Esophagus (tissue), 2 donors: ENCODE results near the gene KTI12. TPM values are rescaled to one million over a fixed set of nuclear protein-coding genes. Genes with fewer than 3 reads are reported as not detected.
"Not testable (repeated sequence)": the region's sequence is repeated elsewhere in the genome, so short reads cannot be mapped to it uniquely, and the experiment has no call there.

Source experiments
- H3K27ac ChIP-seq, 2 donors: one replicate each; pipeline ENCODE4 v1.5.1; 2013; ENCODE audit warnings: low read depth in 2 of 2, mild to moderate bottlenecking in 2 of 2, inconsistent platforms in 1 of 2, low read length in 1 of 2, moderate library complexity in 1 of 2
- H3K27me3 ChIP-seq, 2 donors: one replicate each; pipeline ENCODE4 v1.6.1; 2013; ENCODE audit warnings: low read length in 2 of 2, control low read depth in 1 of 2, mild to moderate bottlenecking in 1 of 2; ENCODE audit not compliant: insufficient read depth in 2 of 2, control insufficient read depth in 1 of 2
- H3K36me3 ChIP-seq, 2 donors: one replicate each; pipeline ENCODE4 v1.6.1; 2013; ENCODE audit warnings: low read length in 1 of 2; ENCODE audit not compliant: control insufficient read depth in 2 of 2, insufficient read depth in 2 of 2
- H3K4me1 ChIP-seq, 2 donors: one replicate each; pipeline ENCODE4 v1.6.1; 2013; ENCODE audit warnings: low read length in 1 of 2; ENCODE audit not compliant: control insufficient read depth in 2 of 2, insufficient read depth in 2 of 2
- H3K4me3 ChIP-seq, 2 donors: one replicate each; pipeline ENCODE4 v1.5.1; 2013; ENCODE audit warnings: low read length in 2 of 2, mild to moderate bottlenecking in 2 of 2, low read depth in 1 of 2, moderate library complexity in 1 of 2
- H3K9me3 ChIP-seq, 2 donors: one replicate each; pipeline ENCODE4 v1.6.1; 2013; ENCODE audit warnings: mild to moderate bottlenecking in 2 of 2, low read depth in 1 of 2, low read length in 1 of 2, moderate library complexity in 1 of 2; ENCODE audit not compliant: control insufficient read depth in 2 of 2, insufficient read depth in 1 of 2
- WGBS, 2 donors: extraction: QIAGEN DNeasy Blood & Tissue Kit; methylation state at CpG; one replicate each; pipeline ENCODE4 v1.1.7; 2013; 5-methylcytosine and 5-hydroxymethylcytosine counted together
- polyA plus RNA-seq, 2 donors: library from polyadenylated mRNA; stranded (reverse); fragments of 200-250 nt; gene quantifications; one replicate each; pipeline ENCODE4 v1.2.3, GENCODE V29; 2013
- donor health status: healthy with polysubstance abuse.
- donor health status: Bipolar disorder and iron deficiency.

KTI12 gene, protein sequence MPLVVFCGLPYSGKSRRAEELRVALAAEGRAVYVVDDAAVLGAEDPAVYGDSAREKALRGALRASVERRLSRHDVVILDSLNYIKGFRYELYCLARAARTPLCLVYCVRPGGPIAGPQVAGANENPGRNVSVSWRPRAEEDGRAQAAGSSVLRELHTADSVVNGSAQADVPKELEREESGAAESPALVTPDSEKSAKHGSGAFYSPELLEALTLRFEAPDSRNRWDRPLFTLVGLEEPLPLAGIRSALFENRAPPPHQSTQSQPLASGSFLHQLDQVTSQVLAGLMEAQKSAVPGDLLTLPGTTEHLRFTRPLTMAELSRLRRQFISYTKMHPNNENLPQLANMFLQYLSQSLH
- polyA plus RNA-seq, result 1 to 10 TPM; 2.5 to 6.5 TPM

DNA sequence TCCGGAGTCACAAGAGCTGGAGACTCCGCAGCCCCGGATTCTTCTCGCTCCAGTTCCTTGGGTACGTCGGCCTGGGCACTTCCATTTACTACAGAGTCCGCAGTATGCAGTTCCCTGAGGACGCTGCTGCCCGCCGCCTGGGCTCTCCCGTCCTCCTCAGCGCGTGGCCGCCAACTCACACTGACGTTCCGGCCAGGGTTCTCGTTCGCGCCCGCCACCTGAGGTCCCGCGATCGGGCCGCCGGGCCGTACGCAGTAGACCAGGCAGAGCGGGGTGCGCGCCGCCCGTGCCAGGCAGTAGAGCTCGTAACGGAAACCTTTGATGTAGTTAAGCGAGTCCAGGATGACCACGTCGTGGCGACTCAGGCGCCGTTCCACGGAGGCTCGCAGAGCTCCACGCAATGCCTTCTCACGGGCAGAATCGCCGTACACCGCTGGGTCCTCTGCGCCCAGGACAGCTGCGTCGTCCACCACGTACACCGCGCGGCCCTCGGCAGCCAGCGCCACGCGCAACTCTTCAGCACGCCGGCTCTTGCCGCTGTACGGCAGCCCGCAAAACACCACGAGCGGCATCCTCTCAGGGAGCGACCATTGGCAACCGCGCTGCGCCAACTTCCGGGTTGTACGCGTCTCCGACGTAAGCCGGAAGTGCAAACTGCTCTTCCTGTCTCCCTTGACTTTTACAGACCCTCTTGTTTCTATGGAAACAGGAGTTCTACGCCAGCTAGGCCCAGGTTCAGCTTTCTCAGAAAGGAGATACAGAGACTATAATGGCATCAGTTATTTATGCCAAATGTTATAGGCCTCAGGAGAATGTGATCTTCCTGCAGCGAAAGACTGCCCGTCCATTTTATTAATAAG is at the start of gene KTI12:
KTI12 (minus strand) TSS at position 621 of the 860 bp plus-strand sequence; CDS start at position 572, 49 bp downstream.
- 2 to 3% methylated on average over 78 of the region's 78 CpGs for WGBS, 2 donors
- peak within 1 kb of the TSS; percentile 80 to 87 for H3K4me3 ChIP-seq
- H3K36me3 ChIP-seq, result no peaks in the 10 kb centered on the region
- peak within 1 kb of the TSS; percentile 76 to 95 for H3K27ac ChIP-seq
- H3K4me1 ChIP-seq, result peaks cover 3 to 4% of the 10 kb centered on the region in 2 donors
- no peaks in the 10 kb centered on the region for H3K27me3 ChIP-seq
- no peaks in the 10 kb centered on the region for H3K9me3 ChIP-seq

DNA sequence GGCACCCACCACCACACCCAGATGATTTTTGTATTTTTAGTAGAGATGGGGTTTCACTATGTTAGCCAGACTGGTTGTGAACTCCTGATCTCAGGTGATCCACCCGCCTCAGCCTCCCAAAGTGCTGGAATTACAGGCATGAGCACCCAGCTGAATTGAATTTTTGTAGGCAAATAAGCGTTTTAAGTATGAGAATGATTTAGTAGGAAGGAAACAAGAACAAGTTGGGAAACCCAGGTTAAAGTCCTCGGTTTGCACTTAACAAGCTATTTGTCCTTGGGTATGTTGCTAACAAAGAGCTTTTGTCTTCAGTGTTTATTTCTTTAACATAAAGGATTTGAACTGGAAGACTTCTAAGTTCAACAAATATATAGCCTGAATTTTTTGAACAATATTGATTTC is 46.4 kb upstream of the KTI12 start:
- 66 to 81% methylated on average over 3 of the region's 3 CpGs for WGBS, 2 donors
- Histone ChIP-seq H3K4me1 (no peaks in the 10 kb centered on the region), H3K36me3 (peaks cover 0 to 2% of the 10 kb centered on the region in 2 donors), H3K9me3 (no peaks in the 10 kb centered on the region), H3K4me3 (no peak overlapping the region), H3K27ac (no peak overlapping the region), H3K27me3 (no peaks in the 10 kb centered on the region)

DNA sequence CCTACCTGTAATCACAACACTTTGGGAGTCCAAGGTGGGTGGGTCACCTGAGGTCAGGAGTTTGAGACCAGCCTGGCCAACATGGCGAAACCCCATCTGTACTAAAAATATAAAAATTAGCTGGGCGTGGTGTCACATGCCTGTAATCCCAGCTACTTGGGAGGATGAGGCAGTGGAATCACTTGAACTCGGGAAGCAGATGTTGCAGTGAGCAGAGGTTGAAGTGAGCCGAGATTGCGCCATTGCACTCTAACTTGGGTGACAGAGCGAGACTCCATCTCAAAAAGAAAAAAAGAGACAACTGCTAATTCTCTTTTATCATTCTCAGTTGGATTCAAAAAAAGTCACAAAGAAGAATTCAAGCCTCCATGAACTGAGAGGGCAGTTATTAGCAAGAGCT is 43.7 kb upstream of the KTI12 start:
- not testable (repeated sequence) for H3K36me3 ChIP-seq, H3K9me3 ChIP-seq, H3K4me3 ChIP-seq, H3K27ac ChIP-seq, H3K4me1 ChIP-seq, H3K27me3 ChIP-seq
- WGBS, 2 donors, result 96 to 97% methylated on average over 6 of the region's 6 CpGs

DNA sequence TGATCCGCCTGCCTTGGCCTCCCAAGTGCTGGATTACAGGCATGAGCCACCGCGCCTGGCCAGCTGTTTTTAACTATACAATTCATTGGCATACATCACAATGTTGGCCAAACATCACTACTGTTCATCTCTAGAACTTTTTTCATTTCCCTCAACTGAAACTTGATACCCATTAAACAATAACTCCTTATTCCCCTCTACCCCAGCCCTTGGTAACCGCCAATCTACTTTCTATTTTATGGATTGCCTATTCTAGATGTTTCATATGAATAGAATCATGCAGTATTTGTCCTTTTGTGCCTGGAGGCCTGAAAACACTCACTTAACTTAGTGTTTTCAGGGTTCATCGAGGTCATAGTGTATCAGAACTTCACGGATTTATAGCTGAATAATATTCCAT is 38.7 kb upstream of the KTI12 start:
- no peak overlapping the region for H3K27ac ChIP-seq
- no peaks in the 10 kb centered on the region for H3K9me3 ChIP-seq
- H3K36me3 ChIP-seq, result no peaks in the 10 kb centered on the region
- no peaks in the 10 kb centered on the region for H3K27me3 ChIP-seq
- H3K4me3 ChIP-seq, result no peak overlapping the region
- 80 to 85% methylated on average over 6 of the region's 6 CpGs for WGBS, 2 donors
- H3K4me1 ChIP-seq, result no peaks in the 10 kb centered on the region

GRCh38 chr1:52070704-52071103 is 37.1 kb upstream of the KTI12 start:
- Histone ChIP-seq H3K27ac (no peak overlapping the region), H3K36me3 (no peaks in the 10 kb centered on the region)
- 87 to 93% methylated on average over 4 of the region's 4 CpGs for WGBS, 2 donors

GRCh38 chr1:52063192-52063591 is 29.6 kb upstream of the KTI12 start:
- 88 to 91% methylated on average over 2 of the region's 2 CpGs for WGBS, 2 donors
- H3K36me3 ChIP-seq, result peaks cover 3 to 4% of the 10 kb centered on the region in 2 donors

More at GRCh38 chr1:52070704-52071103, 37.1 kb upstream of the KTI12 start:
- Histone ChIP-seq H3K9me3 (no peaks in the 10 kb centered on the region), H3K4me3 (no peak overlapping the region), H3K27me3 (no peaks in the 10 kb centered on the region), H3K4me1 (no peaks in the 10 kb centered on the region)

GRCh38 chr1:52060822-52061221 is 27.2 kb upstream of the KTI12 start:
- H3K4me1 ChIP-seq, result no peaks in the 10 kb centered on the region
- peaks cover 3 to 4% of the 10 kb centered on the region in 2 donors for H3K36me3 ChIP-seq
- no peaks in the 10 kb centered on the region for H3K27me3 ChIP-seq
- no peak overlapping the region for H3K27ac ChIP-seq
- H3K4me3 ChIP-seq, result no peak overlapping the region
- WGBS, 2 donors, result 96 to 99% methylated on average over 4 of the region's 4 CpGs
- no peaks in the 10 kb centered on the region for H3K9me3 ChIP-seq

More at GRCh38 chr1:52063192-52063591, 29.6 kb upstream of the KTI12 start:
- H3K27me3 ChIP-seq, result no peaks in the 10 kb centered on the region
- H3K4me1 ChIP-seq, result no peaks in the 10 kb centered on the region
- H3K9me3 ChIP-seq, result no peaks in the 10 kb centered on the region
- no peak overlapping the region for H3K4me3 ChIP-seq
- H3K27ac ChIP-seq, result no peak overlapping the region

- no peaks in the 10 kb centered on the region for H3K4me1 ChIP-seq
- peaks cover 3 to 4% of the 10 kb centered on the region in 2 donors for H3K36me3 ChIP-seq
- H3K27ac ChIP-seq, result no peak overlapping the region
- no peaks in the 10 kb centered on the region for H3K27me3 ChIP-seq
- no peaks in the 10 kb centered on the region for H3K9me3 ChIP-seq
- no peak overlapping the region for H3K4me3 ChIP-seq
- 90% methylated on average over 1 of the region's 1 CpG for WGBS, 2 donors
Measured at GRCh38 chr1:52059888-52060287, 26.3 kb upstream of the KTI12 start.

DNA sequence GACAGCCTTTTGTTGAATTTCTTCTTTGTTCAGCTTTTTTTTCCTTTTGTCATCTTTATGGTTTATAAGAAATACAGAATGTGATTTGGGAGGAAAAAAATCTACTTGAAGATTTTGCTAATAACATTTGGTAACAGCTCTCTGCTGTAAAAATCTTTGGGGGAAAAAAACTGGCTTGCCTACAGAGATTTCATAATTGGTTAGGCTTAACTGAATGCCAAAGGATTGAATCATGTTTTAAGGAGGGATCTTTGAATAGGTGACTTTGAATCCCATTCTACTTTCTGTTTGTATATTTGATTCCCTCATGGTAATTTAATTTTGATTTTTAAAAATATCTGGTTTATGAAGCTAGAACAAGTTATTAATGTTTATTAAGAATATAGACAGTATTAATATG is 25.7 kb upstream of the KTI12 start:
- H3K27ac ChIP-seq, result peak overlapping the region in 1 of 2 donors; percentile 33
- H3K36me3 ChIP-seq, result peaks cover 3 to 4% of the 10 kb centered on the region in 2 donors
- H3K9me3 ChIP-seq, result no peaks in the 10 kb centered on the region
- no peaks in the 10 kb centered on the region for H3K27me3 ChIP-seq
- H3K4me1 ChIP-seq, result no peaks in the 10 kb centered on the region
- no peak overlapping the region for H3K4me3 ChIP-seq
